Measurements from ENCODE around the gene IL20RB. TPM values are rescaled to one million over a fixed set of nuclear protein-coding genes. Genes with fewer than 3 reads are reported as not detected.

Gene IL20RB
- total and polyA plus RNA-seq, 12 donors, result 0.12 to 1.7 (median 0.71) TPM; not detected in 1

GRCh38 chr3:136913168-136913567 is 44.6 kb upstream of the IL20RB start:
- intact Hi-C loops (cut with DNase I), result no loop called here
- Histone ChIP-seq H3K4me3 (peak overlapping the region in 1 of 4 donors; percentile 15), H3K4me1 (replicated peaks in 1 of 2) (peaks cover 14 to 44% of the 10 kb centered on the region in 2 donors), H3K36me3 (replicated peaks in 1 of 2) (no peaks in the 10 kb centered on the region), H3K27me3 (no peaks in the 10 kb centered on the region), H3K27ac (peak overlapping the region in 3 of 5 donors; percentile 24 to 67 (median 35)), H3K9me3 (replicated peaks in 1 of 3) (no peaks in the 10 kb centered on the region)
- TF ChIP-seq POLR2A (IDR thresholded peaks at IDR 0.05) (no peak), CTCF (IDR thresholded peaks at IDR 0.05) (no peak)
- WGBS, 4 donors, result 94 to 100% (median 95%) methylated on average over 1 of the region's 1 CpG
- DNase-seq, result peak in 6 of 7 donors; percentile 39 to 65 (median 54)

- Histone ChIP-seq H3K4me1 (replicated peaks in 1 of 2) (peaks cover 14 to 42% of the 10 kb centered on the region in 2 donors), H3K36me3 (replicated peaks in 1 of 2) (no peaks in the 10 kb centered on the region), H3K4me3 (no peak overlapping the region), H3K27me3 (no peaks in the 10 kb centered on the region), H3K27ac (no peak overlapping the region), H3K9me3 (replicated peaks in 1 of 3) (no peaks in the 10 kb centered on the region)
- TF ChIP-seq POLR2A (IDR thresholded peaks at IDR 0.05) (no peak), CTCF (IDR thresholded peaks at IDR 0.05) (no peak)
- DNase-seq, result no peak
- 85 to 90% (median 86%) methylated on average over 3 of the region's 3 CpGs for WGBS, 4 donors
- intact Hi-C loops (cut with DNase I), result no loop called here
Measured at GRCh38 chr3:136914739-136915138, 43.0 kb upstream of the IL20RB start.

GRCh38 chr3:136916223-136916622 is 41.6 kb upstream of the IL20RB start:
- no peak overlapping the region for H3K4me3 ChIP-seq
- 86 to 95% (median 90%) methylated on average over 1 of the region's 1 CpG for WGBS, 4 donors
- H3K9me3 ChIP-seq (replicated peaks in 1 of 3), result no peaks in the 10 kb centered on the region
- no peak for DNase-seq
- H3K36me3 ChIP-seq (replicated peaks in 1 of 2), result no peaks in the 10 kb centered on the region
- H3K27me3 ChIP-seq, result no peaks in the 10 kb centered on the region
- peaks cover 14 to 33% of the 10 kb centered on the region in 2 donors for H3K4me1 ChIP-seq (replicated peaks in 1 of 2)
- TF ChIP-seq POLR2A (IDR thresholded peaks at IDR 0.05), result no peak
- no peak for TF ChIP-seq CTCF (IDR thresholded peaks at IDR 0.05)
- intact Hi-C loops (cut with DNase I), result no loop called here
- no peak overlapping the region for H3K27ac ChIP-seq

GRCh38 chr3:136919799-136920580 is 37.8 kb upstream of the IL20RB start:
- H3K36me3 ChIP-seq (replicated peaks in 1 of 2), result no peaks in the 10 kb centered on the region
- H3K27me3 ChIP-seq, result no peaks in the 10 kb centered on the region
- no peak for TF ChIP-seq CTCF (IDR thresholded peaks at IDR 0.05)
- DNase-seq, result no peak
- H3K4me3 ChIP-seq, result no peak overlapping the region
- 62 to 69% (median 63%) methylated on average over 1 of the region's 1 CpG for WGBS, 4 donors
- peaks cover 7 to 31% of the 10 kb centered on the region in 2 donors for H3K4me1 ChIP-seq (replicated peaks in 1 of 2)
- H3K9me3 ChIP-seq (replicated peaks in 1 of 3), result no peaks in the 10 kb centered on the region
- no peak overlapping the region for H3K27ac ChIP-seq
- intact Hi-C loops (cut with DNase I), result no loop called here

Measured in adrenal gland (tissue), 12 donors.